HepG2 (cell line): ENCODE results near the gene SH3D19. TPM values are rescaled to one million over a fixed set of nuclear protein-coding genes. Genes with fewer than 3 reads are reported as not detected.

Experiments
- AGO2 ChIP-seq: fragments of 200-400 bp; formaldehyde crosslinking; optimal IDR thresholded peaks from 2 replicates; pipeline ENCODE3; 2017; ENCODE audit warnings: mild to moderate bottlenecking, low read depth, low read length, moderate library complexity
- GMEB1 ChIP-seq: sonication (generic); formaldehyde crosslinking; IDR thresholded peaks from 2 replicates; pipeline ENCODE4 v1.5.1; 2020; ENCODE audit warnings: missing genetic modification reagents, mild to moderate bottlenecking, borderline replicate concordance
- GMEB2 ChIP-seq: IDR thresholded peaks from 2 replicates; pipeline ENCODE4 v1.6.1; 2016; ENCODE audit warnings: missing biosample characterization, missing genetic modification reagents, low read depth
- MED8 ChIP-seq: sonication (generic); formaldehyde crosslinking; IDR thresholded peaks from 2 replicates; pipeline ENCODE4 v1.8.1; 2023; ENCODE audit warnings: mild to moderate bottlenecking, missing genetic modification reagents; ENCODE audit not compliant: insufficient replicate concordance
- NR2F1 ChIP-seq, 2 experiments: fragments of 450-650 bp in 1 of 2; formaldehyde crosslinking in 1 of 2; IDR thresholded peaks; 2 replicates each; pipeline versions ENCODE4 v1.5.0 to v1.6.1; 2016 to 2020; ENCODE audit warnings: mild to moderate bottlenecking in 1 of 2, missing compliant biosample characterization in 1 of 2, missing genetic modification reagents in 1 of 2, moderate library complexity in 1 of 2
- THAP11 ChIP-seq: IDR thresholded peaks from 2 replicates; pipeline ENCODE4 v1.6.1; 2016; ENCODE audit warnings: missing biosample characterization, missing genetic modification reagents
- ZBTB33 ChIP-seq: sonication (generic); formaldehyde crosslinking; IDR thresholded peaks from 2 replicates; pipeline ENCODE4 v1.4.0; 2020; ENCODE audit warnings: missing genetic modification reagents
- ZFP37 ChIP-seq: sonication (generic); formaldehyde crosslinking; IDR thresholded peaks from 2 replicates; pipeline ENCODE4 v1.4.0; 2020; ENCODE audit warnings: missing genetic modification reagents, borderline replicate concordance
- ZNF251 ChIP-seq: sonication (generic); formaldehyde crosslinking; IDR thresholded peaks from 2 replicates; pipeline ENCODE4 v1.9.0; 2021; ENCODE audit warnings: mild to moderate bottlenecking, missing genetic modification reagents
- ZNF362 ChIP-seq: sonication (generic); formaldehyde crosslinking; IDR thresholded peaks from 2 replicates; pipeline ENCODE4 v1.4.0; 2020; ENCODE audit warnings: missing genetic modification reagents, mild to moderate bottlenecking, borderline replicate concordance
- polyA plus RNA-seq, 8 experiments: library from polyadenylated mRNA; depleted of rRNA in 3 of 8; stranded (reverse) in 7 of 8; unstranded in 1 of 8; fragments of >200 nt; fragmentation: Illumina TruSeq in 4 of 8; extraction: Trizol in 4 of 8; gene quantifications; 2 replicates each; pipeline versions ENCODE4 v1.2.1 to v1.2.3, GENCODE V29; 2011 to 2016; ENCODE audit warnings: low read depth in 4 of 8, missing spikeins in 1 of 8, mixed read lengths in 1 of 8; ENCODE audit not compliant: insufficient read depth in 1 of 8
- total RNA-seq, 5 experiments: library from RNA; depleted of rRNA; stranded (reverse); fragments of >200 nt; fragmentation: Illumina TruSeq; extraction: Trizol; gene quantifications; 2 replicates each; pipeline ENCODE4 v1.2.3, GENCODE V29; 2016; ENCODE audit warnings: low read depth in 1 of 5
- TF ChIP-seq, protein P1 (sequence below): IDR thresholded peaks from 2 replicates; pipeline ENCODE4 v1.6.1; 2016; ENCODE audit warnings: low read depth, missing genetic modification reagents, missing compliant biosample characterization
- TF ChIP-seq, protein P2 (sequence below): sonication (generic); formaldehyde crosslinking; IDR thresholded peaks from 2 replicates; pipeline ENCODE4 v1.4.0; 2020; ENCODE audit warnings: missing genetic modification reagents, borderline replicate concordance

The SH3D19 gene
- total and polyA plus RNA-seq, 2 of the 13 experiments (the other 11 are each of a cell fraction or from before 2014, with no cell fraction given): 31.2 to 38.0 TPM

DNA sequence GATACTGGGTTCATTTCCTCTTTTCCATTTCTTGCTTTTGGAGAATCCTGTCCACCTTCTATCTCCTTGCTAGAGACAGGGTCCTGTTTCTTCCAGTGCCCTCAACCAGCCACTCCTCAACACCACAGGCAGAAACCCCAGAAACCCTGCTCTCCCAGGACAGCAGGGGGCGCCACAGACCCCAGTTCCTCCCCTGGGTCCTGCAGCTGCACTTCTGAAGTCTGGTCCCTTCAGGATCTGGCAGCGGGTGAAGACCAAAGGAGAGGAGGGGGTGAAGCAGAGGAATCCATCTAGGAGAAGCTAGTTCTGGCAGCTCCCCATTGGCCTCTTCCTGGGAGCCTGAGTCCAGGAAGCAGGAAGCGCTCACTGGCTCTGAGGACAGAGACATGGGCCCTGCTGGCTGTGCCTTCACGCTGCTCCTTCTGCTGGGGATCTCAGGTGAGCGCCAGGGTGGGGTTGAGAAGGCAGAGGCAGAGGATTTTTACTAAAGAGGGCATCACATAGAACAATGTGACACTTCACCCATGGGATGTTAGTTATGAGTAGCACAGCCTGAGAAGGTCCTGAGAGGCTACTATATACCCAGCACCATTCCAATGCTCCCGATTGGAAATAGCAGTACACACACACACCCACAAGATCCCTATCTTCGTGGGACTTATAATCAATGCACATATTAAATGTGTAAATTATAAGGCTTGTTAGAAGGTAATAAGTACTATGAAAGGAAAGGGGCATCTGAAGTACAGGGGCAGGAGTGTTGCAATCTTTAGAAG lies 48.4 kb downstream of the SH3D19 start, which contains the start of gene PRSS48 (continued):
- TF ChIP-seq NR2F1 (CRISPR knock-in tag; IDR thresholded peaks at IDR 0.05) (no peak), MED8 (no peak), GMEB2 (CRISPR knock-in tag) (no peak), THAP11 (CRISPR knock-in tag) (no peak), ZFP37 (CRISPR knock-in tag) (no peak), GMEB1 (CRISPR knock-in tag) (no peak), ZNF362 (CRISPR knock-in tag) (no peak), ZBTB33 (CRISPR knock-in tag) (no peak), AGO2 (no peak), ZNF251 (CRISPR knock-in tag) (no peak)
- TF ChIP-seq, protein P1, sequence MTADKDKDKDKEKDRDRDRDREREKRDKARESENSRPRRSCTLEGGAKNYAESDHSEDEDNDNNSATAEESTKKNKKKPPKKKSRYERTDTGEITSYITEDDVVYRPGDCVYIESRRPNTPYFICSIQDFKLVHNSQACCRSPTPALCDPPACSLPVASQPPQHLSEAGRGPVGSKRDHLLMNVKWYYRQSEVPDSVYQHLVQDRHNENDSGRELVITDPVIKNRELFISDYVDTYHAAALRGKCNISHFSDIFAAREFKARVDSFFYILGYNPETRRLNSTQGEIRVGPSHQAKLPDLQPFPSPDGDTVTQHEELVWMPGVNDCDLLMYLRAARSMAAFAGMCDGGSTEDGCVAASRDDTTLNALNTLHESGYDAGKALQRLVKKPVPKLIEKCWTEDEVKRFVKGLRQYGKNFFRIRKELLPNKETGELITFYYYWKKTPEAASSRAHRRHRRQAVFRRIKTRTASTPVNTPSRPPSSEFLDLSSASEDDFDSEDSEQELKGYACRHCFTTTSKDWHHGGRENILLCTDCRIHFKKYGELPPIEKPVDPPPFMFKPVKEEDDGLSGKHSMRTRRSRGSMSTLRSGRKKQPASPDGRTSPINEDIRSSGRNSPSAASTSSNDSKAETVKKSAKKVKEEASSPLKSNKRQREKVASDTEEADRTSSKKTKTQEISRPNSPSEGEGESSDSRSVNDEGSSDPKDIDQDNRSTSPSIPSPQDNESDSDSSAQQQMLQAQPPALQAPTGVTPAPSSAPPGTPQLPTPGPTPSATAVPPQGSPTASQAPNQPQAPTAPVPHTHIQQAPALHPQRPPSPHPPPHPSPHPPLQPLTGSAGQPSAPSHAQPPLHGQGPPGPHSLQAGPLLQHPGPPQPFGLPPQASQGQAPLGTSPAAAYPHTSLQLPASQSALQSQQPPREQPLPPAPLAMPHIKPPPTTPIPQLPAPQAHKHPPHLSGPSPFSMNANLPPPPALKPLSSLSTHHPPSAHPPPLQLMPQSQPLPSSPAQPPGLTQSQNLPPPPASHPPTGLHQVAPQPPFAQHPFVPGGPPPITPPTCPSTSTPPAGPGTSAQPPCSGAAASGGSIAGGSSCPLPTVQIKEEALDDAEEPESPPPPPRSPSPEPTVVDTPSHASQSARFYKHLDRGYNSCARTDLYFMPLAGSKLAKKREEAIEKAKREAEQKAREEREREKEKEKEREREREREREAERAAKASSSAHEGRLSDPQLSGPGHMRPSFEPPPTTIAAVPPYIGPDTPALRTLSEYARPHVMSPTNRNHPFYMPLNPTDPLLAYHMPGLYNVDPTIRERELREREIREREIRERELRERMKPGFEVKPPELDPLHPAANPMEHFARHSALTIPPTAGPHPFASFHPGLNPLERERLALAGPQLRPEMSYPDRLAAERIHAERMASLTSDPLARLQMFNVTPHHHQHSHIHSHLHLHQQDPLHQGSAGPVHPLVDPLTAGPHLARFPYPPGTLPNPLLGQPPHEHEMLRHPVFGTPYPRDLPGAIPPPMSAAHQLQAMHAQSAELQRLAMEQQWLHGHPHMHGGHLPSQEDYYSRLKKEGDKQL (CRISPR knock-in tag): no peak
- TF ChIP-seq, protein P2, sequence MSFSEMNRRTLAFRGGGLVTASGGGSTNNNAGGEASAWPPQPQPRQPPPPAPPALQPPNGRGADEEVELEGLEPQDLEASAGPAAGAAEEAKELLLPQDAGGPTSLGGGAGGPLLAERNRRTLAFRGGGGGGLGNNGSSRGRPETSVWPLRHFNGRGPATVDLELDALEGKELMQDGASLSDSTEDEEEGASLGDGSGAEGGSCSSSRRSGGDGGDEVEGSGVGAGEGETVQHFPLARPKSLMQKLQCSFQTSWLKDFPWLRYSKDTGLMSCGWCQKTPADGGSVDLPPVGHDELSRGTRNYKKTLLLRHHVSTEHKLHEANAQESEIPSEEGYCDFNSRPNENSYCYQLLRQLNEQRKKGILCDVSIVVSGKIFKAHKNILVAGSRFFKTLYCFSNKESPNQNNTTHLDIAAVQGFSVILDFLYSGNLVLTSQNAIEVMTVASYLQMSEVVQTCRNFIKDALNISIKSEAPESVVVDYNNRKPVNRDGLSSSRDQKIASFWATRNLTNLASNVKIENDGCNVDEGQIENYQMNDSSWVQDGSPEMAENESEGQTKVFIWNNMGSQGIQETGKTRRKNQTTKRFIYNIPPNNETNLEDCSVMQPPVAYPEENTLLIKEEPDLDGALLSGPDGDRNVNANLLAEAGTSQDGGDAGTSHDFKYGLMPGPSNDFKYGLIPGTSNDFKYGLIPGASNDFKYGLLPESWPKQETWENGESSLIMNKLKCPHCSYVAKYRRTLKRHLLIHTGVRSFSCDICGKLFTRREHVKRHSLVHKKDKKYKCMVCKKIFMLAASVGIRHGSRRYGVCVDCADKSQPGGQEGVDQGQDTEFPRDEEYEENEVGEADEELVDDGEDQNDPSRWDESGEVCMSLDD: 0 out of 2 replicates have a peak, but pooled peaks have one; percentile 30
